ENCODE data around the gene TAS2R30.
"Not testable (repeated sequence)": the region's sequence is repeated elsewhere in the genome, so short reads cannot be mapped to it uniquely, and the experiment has no call there.

The TAS2R30 gene

GRCh38 chr12:11133162-11133561 lies 1.3 kb downstream of the TAS2R30 start:
- Histone ChIP-seq H3K4me3 (no peak overlapping the region), H3K27ac (no peak overlapping the region)

GRCh38 chr12:11130999-11131398 lies 3.4 kb downstream of the TAS2R30 start:
- no peak overlapping the region for H3K27ac ChIP-seq
- H3K4me3 ChIP-seq: no peak overlapping the region

GRCh38 chr12:11130382-11130781 lies 4.1 kb downstream of the TAS2R30 start:
- Histone ChIP-seq H3K27ac (no peak overlapping the region), H3K4me3 (no peak overlapping the region)

GRCh38 chr12:11114130-11114529 lies 20.3 kb downstream of the TAS2R30 start:
- H3K4me3 ChIP-seq, H3K27ac ChIP-seq: not testable (repeated sequence)

- not testable (repeated sequence) for H3K27ac ChIP-seq, H3K4me3 ChIP-seq
Measured at GRCh38 chr12:11111213-11111612, 23.2 kb downstream of the TAS2R30 start.

- no peak overlapping the region for H3K4me3 ChIP-seq
- no peak overlapping the region for H3K27ac ChIP-seq
Measured at GRCh38 chr12:11108862-11109261, 25.6 kb downstream of the TAS2R30 start.

GRCh38 chr12:11107719-11108118 lies 26.7 kb downstream of the TAS2R30 start:
- H3K27ac ChIP-seq: no peak overlapping the region
- H3K4me3 ChIP-seq: no peak overlapping the region

GRCh38 chr12:11106288-11106687 lies 28.2 kb downstream of the TAS2R30 start:
- Histone ChIP-seq H3K4me3 (no peak overlapping the region), H3K27ac (no peak overlapping the region)

- no peak overlapping the region for H3K4me3 ChIP-seq
- no peak overlapping the region for H3K27ac ChIP-seq
Measured at GRCh38 chr12:11105546-11105945, 28.9 kb downstream of the TAS2R30 start.

- H3K4me3 ChIP-seq, H3K27ac ChIP-seq: not testable (repeated sequence)
Measured at GRCh38 chr12:11094910-11095309, 39.5 kb downstream of the TAS2R30 start.

- Histone ChIP-seq H3K4me3 (no peak within 1 kb of the TSS), H3K27ac (no peak within 1 kb of the TSS)
Measured at GRCh38 chr12:11092128-11092527, 42.3 kb downstream of the TAS2R30 start, which contains the start of gene TAS2R43. TSS of gene TAS2R43 (minus strand) at chr12:11092313. CDS start at chr12:11092229, 84 bp downstream.

- Histone ChIP-seq H3K4me3 (no peak overlapping the region), H3K27ac (no peak overlapping the region)
Measured at GRCh38 chr12:11089246-11089645, 45.2 kb downstream of the TAS2R30 start.

- no peak overlapping the region for H3K27ac ChIP-seq
Measured at GRCh38 chr12:11085419-11085818, 49.0 kb downstream of the TAS2R30 start.

More at GRCh38 chr12:11085419-11085818, 49.0 kb downstream of the TAS2R30 start:
- no peak overlapping the region for H3K4me3 ChIP-seq

Measured in skin epidermis (tissue), 12 donors.